ENCODE data around the gene TNPO3.
"Not testable (repeated sequence)": the region's sequence is repeated elsewhere in the genome, so short reads cannot be mapped to it uniquely, and the experiment has no call there.

TNPO3 gene

GRCh38 chr7:128920913-128921582 is 133.9 kb downstream of the TNPO3 start:
- no peak for DNase-seq (ENCODE audit: low spot score)

- DNase-seq (ENCODE audit: low spot score) = no peak
Measured at GRCh38 chr7:128919881-128920799, 134.8 kb downstream of the TNPO3 start.

GRCh38 chr7:128919241-128919640 is 135.7 kb downstream of the TNPO3 start:
- no peak for DNase-seq (ENCODE audit: low spot score)

GRCh38 chr7:128918016-128918665 is 136.8 kb downstream of the TNPO3 start:
- no peak for DNase-seq (ENCODE audit: low spot score)

GRCh38 chr7:128917122-128917521 is 137.8 kb downstream of the TNPO3 start:
- DNase-seq (ENCODE audit: low spot score) = no peak

- DNase-seq (ENCODE audit: low spot score) = no peak
Measured at GRCh38 chr7:128916643-128916915, 138.3 kb downstream of the TNPO3 start.

- no peak for DNase-seq (ENCODE audit: low spot score)
Measured at GRCh38 chr7:128915841-128916642, 138.9 kb downstream of the TNPO3 start.

GRCh38 chr7:128915271-128915819 is 139.6 kb downstream of the TNPO3 start:
- no peak for DNase-seq (ENCODE audit: low spot score)

GRCh38 chr7:128914566-128915151 is 140.3 kb downstream of the TNPO3 start:
- no peak for DNase-seq (ENCODE audit: low spot score)

- DNase-seq (ENCODE audit: low spot score) = no peak
Measured at GRCh38 chr7:128913870-128914565, 140.9 kb downstream of the TNPO3 start.

- DNase-seq (ENCODE audit: low spot score) = not testable (repeated sequence)
Measured at GRCh38 chr7:128912709-128913495, 142.0 kb downstream of the TNPO3 start.

GRCh38 chr7:128912281-128912680 is 142.6 kb downstream of the TNPO3 start:
- no peak for DNase-seq (ENCODE audit: low spot score)

- DNase-seq (ENCODE audit: low spot score) = no peak
Measured at GRCh38 chr7:128911423-128912031, 143.4 kb downstream of the TNPO3 start.

GRCh38 chr7:128910569-128910945 is 144.4 kb downstream of the TNPO3 start, which contains the start of gene KCP:
KCP (minus strand) TSS chr7:128910709; CDS start chr7:128910676, 33 bp downstream.
- DNase-seq (ENCODE audit: low spot score) = no peak

GRCh38 chr7:128909625-128910568 is 145.0 kb downstream of the TNPO3 start:
- no peak for DNase-seq (ENCODE audit: low spot score)

GRCh38 chr7:128908750-128909624 is 145.9 kb downstream of the TNPO3 start:
- DNase-seq (ENCODE audit: low spot score) = no peak

Measured in pons (tissue), 1 donor.